RWPE2 (cell line): ENCODE results near the gene PEX10.

Source experiments
- ATAC-seq: fragments of 200-7000 bp; cut with Tn5 transposase; 3 replicates; pipeline ENCODE4 v1.9.1; 2021; ENCODE audit warnings: low read depth
- DNase-seq: peaks from one replicate; pipeline ENCODE4 v3.0.0-alpha.2; 2020; ENCODE audit warnings: low spot score
- H3K27ac ChIP-seq: fragments of 450-650 bp; 2 replicates; pipeline ENCODE4 v1.5.1; 2017; ENCODE audit warnings: mild to moderate bottlenecking; ENCODE audit not compliant: poor library complexity, severe bottlenecking
- H3K27me3 ChIP-seq: fragments of 250-450 bp; sonication (Bioruptor Pico); 2 replicates; pipeline ENCODE4 v1.5.1; 2021; ENCODE audit warnings: mild to moderate bottlenecking, moderate library complexity; ENCODE audit not compliant: insufficient read depth, poor library complexity, severe bottlenecking
- H3K36me3 ChIP-seq: fragments of 250-450 bp; sonication (Bioruptor Pico); 2 replicates; pipeline ENCODE4 v1.5.1; 2020; ENCODE audit warnings: low read depth, mild to moderate bottlenecking, moderate library complexity
- H3K4me1 ChIP-seq: fragments of 250-450 bp; sonication (Bioruptor Pico); 2 replicates; pipeline ENCODE4 v1.5.1; 2021; ENCODE audit warnings: mild to moderate bottlenecking, moderate library complexity; ENCODE audit not compliant: insufficient read depth, poor library complexity, severe bottlenecking
- H3K4me3 ChIP-seq: fragments of 250-450 bp; sonication (Bioruptor Pico); 2 replicates; pipeline ENCODE4 v1.5.1; 2021; ENCODE audit warnings: mild to moderate bottlenecking, moderate library complexity; ENCODE audit not compliant: severe bottlenecking
- H3K9me3 ChIP-seq: fragments of 250-450 bp; sonication (Bioruptor Pico); 2 replicates; pipeline ENCODE4 v1.5.1; 2021; ENCODE audit warnings: mild to moderate bottlenecking, moderate library complexity; ENCODE audit not compliant: severe bottlenecking
- CTCF ChIP-seq: fragments of 450-650 bp; IDR thresholded peaks from one replicate; pipeline ENCODE4 v1.5.1; 2017; ENCODE audit warnings: mild to moderate bottlenecking, moderate library complexity; ENCODE audit not compliant: poor library complexity, severe bottlenecking

PEX10 gene

GRCh38 chr1:2397007-2397679 lies 15.2 kb downstream of the PEX10 start:
- DNase-seq = no peak
- H3K4me3 ChIP-seq = no peak overlapping the region
- peaks cover 82% of the 10 kb centered on the region for H3K36me3 ChIP-seq
- TF ChIP-seq CTCF = no peak
- H3K9me3 ChIP-seq = no peaks in the 10 kb centered on the region
- ATAC-seq = no peak
- no peaks in the 10 kb centered on the region for H3K27me3 ChIP-seq
- H3K27ac ChIP-seq = no peak overlapping the region
- H3K4me1 ChIP-seq = no peaks in the 10 kb centered on the region

- no peak for DNase-seq
- Histone ChIP-seq H3K9me3 (no peaks in the 10 kb centered on the region), H3K4me3 (no peak overlapping the region), H3K4me1 (no peaks in the 10 kb centered on the region), H3K36me3 (peaks cover 77% of the 10 kb centered on the region), H3K27me3 (no peaks in the 10 kb centered on the region), H3K27ac (no peak overlapping the region)
- TF ChIP-seq CTCF = no peak
- no peak for ATAC-seq
Measured at GRCh38 chr1:2396476-2396875, 15.9 kb downstream of the PEX10 start.

GRCh38 chr1:2396059-2396458 lies 16.3 kb downstream of the PEX10 start:
- DNase-seq (no peak), ATAC-seq (no peak)
- no peaks in the 10 kb centered on the region for H3K4me1 ChIP-seq
- H3K4me3 ChIP-seq = no peak overlapping the region
- H3K27ac ChIP-seq = no peak overlapping the region
- H3K27me3 ChIP-seq = no peaks in the 10 kb centered on the region
- TF ChIP-seq CTCF = no peak
- H3K9me3 ChIP-seq = no peaks in the 10 kb centered on the region
- H3K36me3 ChIP-seq = peaks cover 75% of the 10 kb centered on the region

- TF ChIP-seq CTCF = no peak
- H3K27me3 ChIP-seq = no peaks in the 10 kb centered on the region
- DNase-seq (no peak), ATAC-seq (no peak)
- H3K27ac ChIP-seq = no peak overlapping the region
- H3K36me3 ChIP-seq = peaks cover 69% of the 10 kb centered on the region
- no peaks in the 10 kb centered on the region for H3K4me1 ChIP-seq
- no peak overlapping the region for H3K4me3 ChIP-seq
- H3K9me3 ChIP-seq = no peaks in the 10 kb centered on the region
Measured at GRCh38 chr1:2395245-2395644, 17.1 kb downstream of the PEX10 start.

GRCh38 chr1:2394761-2395160 lies 17.6 kb downstream of the PEX10 start:
- Histone ChIP-seq H3K27ac (no peak overlapping the region), H3K4me3 (no peak overlapping the region), H3K9me3 (no peaks in the 10 kb centered on the region), H3K36me3 (peaks cover 64% of the 10 kb centered on the region), H3K27me3 (no peaks in the 10 kb centered on the region), H3K4me1 (no peaks in the 10 kb centered on the region)
- TF ChIP-seq CTCF = no peak
- no peak for DNase-seq
- no peak for ATAC-seq
